GM12801 (cell line): Measurements from ENCODE around the gene MALAT1.

ENCODE experiments used
- CTCF ChIP-seq: IDR thresholded peaks from one replicate; pipeline ENCODE4 v1.5.1; 2011; ENCODE audit warnings: control low read depth; ENCODE audit not compliant: insufficient read length; ENCODE audit errors: extremely low read depth

Gene MALAT1

GRCh38 chr11:65538915-65539743, 40.3 kb downstream of the MALAT1 start:
- no peak for TF ChIP-seq CTCF

- no peak for TF ChIP-seq CTCF
Measured at GRCh38 chr11:65539744-65540289, 41.0 kb downstream of the MALAT1 start.

- TF ChIP-seq CTCF: no peak
Measured at GRCh38 chr11:65540290-65541092, 41.6 kb downstream of the MALAT1 start.

GRCh38 chr11:65541093-65541982, 42.5 kb downstream of the MALAT1 start:
- TF ChIP-seq CTCF: no peak

- TF ChIP-seq CTCF: no peak
Measured at GRCh38 chr11:65542738-65543390, 44.0 kb downstream of the MALAT1 start.

- TF ChIP-seq CTCF: no peak
Measured at GRCh38 chr11:65545853-65546216, 47.0 kb downstream of the MALAT1 start.
